ENCODE data around the gene BTBD9. TPM values are rescaled to one million over a fixed set of nuclear protein-coding genes. Genes with fewer than 3 reads are reported as not detected.
A peak's percentile ranks its signal among the peaks of the same experiment; 100 is the strongest.

Gene BTBD9
- total RNA-seq, 1 experiment from 2014 or later = 19.4 TPM

DNA sequence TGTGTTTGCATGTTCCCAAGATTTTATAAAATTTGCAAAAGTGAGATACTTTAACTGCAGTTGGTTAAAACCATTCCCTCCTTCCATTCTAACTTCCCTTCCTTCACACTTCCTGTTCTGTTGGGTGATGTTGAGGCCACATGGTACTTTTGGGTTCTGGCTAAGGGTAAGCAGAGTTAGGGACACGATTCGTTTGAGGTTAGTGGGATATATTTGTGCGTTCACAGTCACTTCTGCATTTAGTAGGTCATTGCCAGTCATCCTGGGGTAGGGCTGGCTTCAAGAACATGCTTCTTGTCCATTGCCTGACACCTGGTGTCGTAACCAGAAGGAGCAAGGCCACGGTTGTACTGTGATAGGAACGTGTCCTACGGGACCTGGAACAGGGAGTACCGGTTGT, 480.1 kb downstream of the BTBD9 start:
- CTCF ChIA-PET = no interaction called here
- BruUV-seq (replicated peaks) = no TSS peak
- Mint-ChIP-seq H3K27ac (ENCODE audit: unreplicated experiment) (peak overlapping the region; percentile 5), H3K9me3 (ENCODE audit: low read depth, unreplicated experiment) (no peaks in the 10 kb centered on the region), H3K4me3 (ENCODE audit: low read depth, unreplicated experiment) (no peak overlapping the region), H3K36me3 (ENCODE audit: insufficient read depth, unreplicated experiment) (peaks cover 54% of the 10 kb centered on the region), H3K27me3 (ENCODE audit: unreplicated experiment) (no peaks in the 10 kb centered on the region), H3K4me1 (ENCODE audit: low read depth, unreplicated experiment) (peaks cover 17% of the 10 kb centered on the region)
- no peak for DNase-seq
- no peak for TF ChIP-seq CTCF (IDR thresholded peaks at IDR 0.05; ENCODE audit: unreplicated experiment)
- intact Hi-C loops (cut with micrococcal nuclease; ENCODE audit: unreplicated experiment) = no loop called here

DNA sequence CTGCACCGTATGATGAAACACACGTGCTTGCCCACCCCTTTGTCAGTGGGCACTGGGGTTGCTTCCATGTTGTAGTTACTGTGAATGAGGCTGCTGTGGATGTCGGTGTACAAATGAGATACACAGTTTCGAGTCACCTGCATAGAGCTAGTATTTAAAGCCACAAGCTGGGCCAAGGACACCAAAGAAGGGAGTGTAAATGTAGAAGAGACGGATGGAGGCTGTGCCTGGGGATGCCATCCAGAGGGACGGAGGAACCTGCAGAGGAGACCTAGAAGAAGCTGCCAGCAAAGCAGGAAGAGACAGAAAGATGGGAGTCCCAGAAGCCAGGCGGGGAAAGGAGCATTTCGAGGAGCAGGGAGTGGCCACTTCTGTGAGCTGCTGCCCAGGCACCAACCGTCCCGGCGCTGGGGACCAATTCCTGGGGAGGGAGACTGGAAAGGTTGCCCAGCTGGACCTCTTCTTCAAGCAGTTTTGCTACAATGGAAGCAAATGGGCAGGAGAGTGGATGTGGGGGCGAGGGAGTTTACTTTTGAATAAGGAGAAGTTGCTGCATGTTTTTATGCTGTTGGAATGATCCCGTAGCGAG, 480.9 kb downstream of the BTBD9 start:
- peaks cover 50% of the 10 kb centered on the region for H3K36me3 Mint-ChIP-seq (ENCODE audit: insufficient read depth, unreplicated experiment)
- BruUV-seq (replicated peaks) = no TSS peak

GRCh38 chr6:38157905-38158304, 481.8 kb downstream of the BTBD9 start:
- peaks cover 8% of the 10 kb centered on the region for H3K4me1 Mint-ChIP-seq (ENCODE audit: low read depth, unreplicated experiment)
- no peak for TF ChIP-seq CTCF (IDR thresholded peaks at IDR 0.05; ENCODE audit: unreplicated experiment)
- no peak for DNase-seq
- CTCF ChIA-PET = no interaction called here
- intact Hi-C loops (cut with micrococcal nuclease; ENCODE audit: unreplicated experiment) = no loop called here
- BruUV-seq (replicated peaks) = no TSS peak
- no peaks in the 10 kb centered on the region for H3K9me3 Mint-ChIP-seq (ENCODE audit: low read depth, unreplicated experiment)
- H3K36me3 Mint-ChIP-seq (ENCODE audit: insufficient read depth, unreplicated experiment) = peaks cover 41% of the 10 kb centered on the region
- no peak overlapping the region for H3K4me3 Mint-ChIP-seq (ENCODE audit: low read depth, unreplicated experiment)
- H3K27me3 Mint-ChIP-seq (ENCODE audit: unreplicated experiment) = no peaks in the 10 kb centered on the region
- no peak overlapping the region for H3K27ac Mint-ChIP-seq (ENCODE audit: unreplicated experiment)

More for the DNA sequence above, 480.9 kb downstream of the BTBD9 start:
- Mint-ChIP-seq H3K27ac (ENCODE audit: unreplicated experiment) (peak overlapping the region; percentile 5), H3K4me3 (ENCODE audit: low read depth, unreplicated experiment) (no peak overlapping the region), H3K27me3 (ENCODE audit: unreplicated experiment) (no peaks in the 10 kb centered on the region), H3K9me3 (ENCODE audit: low read depth, unreplicated experiment) (no peaks in the 10 kb centered on the region), H3K4me1 (ENCODE audit: low read depth, unreplicated experiment) (peaks cover 11% of the 10 kb centered on the region)
- no peak for TF ChIP-seq CTCF (IDR thresholded peaks at IDR 0.05; ENCODE audit: unreplicated experiment)
- intact Hi-C loops (cut with micrococcal nuclease; ENCODE audit: unreplicated experiment) = no loop called here
- CTCF ChIA-PET = no interaction called here
- no peak for DNase-seq

DNA sequence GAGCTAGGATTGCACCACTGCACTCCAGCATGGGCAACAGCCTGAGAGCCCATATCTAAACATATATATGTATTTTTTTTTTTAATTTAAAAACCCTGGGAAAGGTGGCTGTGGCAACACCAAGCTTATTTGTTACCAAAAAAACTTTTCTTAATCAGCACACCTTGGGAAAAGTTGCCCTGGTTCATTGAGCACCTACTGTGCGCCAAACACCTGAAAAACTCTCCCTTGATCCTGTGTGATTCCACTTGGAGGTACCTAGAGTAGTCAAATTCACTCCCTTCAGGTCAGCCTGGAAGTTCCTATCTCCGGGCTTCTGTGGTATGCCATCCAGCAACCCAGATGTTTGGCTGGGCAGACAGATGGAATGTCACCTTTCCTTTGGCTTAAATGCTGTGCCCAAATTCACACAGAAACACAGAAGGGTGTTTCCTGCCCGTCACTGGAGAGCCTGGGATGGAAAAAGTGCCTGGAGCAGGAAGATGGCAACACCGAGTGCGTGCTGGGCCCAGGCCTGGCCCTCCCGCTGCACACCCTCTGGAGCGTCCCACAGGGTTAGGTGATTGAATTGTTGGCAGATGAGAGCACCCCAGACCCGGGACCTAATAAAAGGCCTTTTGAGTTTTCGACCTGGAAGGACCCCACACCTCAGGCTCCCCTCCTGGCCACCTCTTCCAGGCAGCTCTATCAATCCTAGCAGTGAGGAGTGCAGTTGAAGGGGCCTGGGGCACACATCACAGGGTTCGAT, 482.7 kb downstream of the BTBD9 start:
- no TSS peak for BruUV-seq (replicated peaks)
- Mint-ChIP-seq H3K27me3 (ENCODE audit: unreplicated experiment) (no peaks in the 10 kb centered on the region), H3K27ac (ENCODE audit: unreplicated experiment) (no peak overlapping the region), H3K9me3 (ENCODE audit: low read depth, unreplicated experiment) (no peaks in the 10 kb centered on the region), H3K36me3 (ENCODE audit: insufficient read depth, unreplicated experiment) (peaks cover 41% of the 10 kb centered on the region), H3K4me3 (ENCODE audit: low read depth, unreplicated experiment) (no peak overlapping the region), H3K4me1 (ENCODE audit: low read depth, unreplicated experiment) (peaks cover 8% of the 10 kb centered on the region)
- TF ChIP-seq CTCF (IDR thresholded peaks at IDR 0.05; ENCODE audit: unreplicated experiment) = no peak
- DNase-seq = no peak
- CTCF ChIA-PET = interaction anchor here (0.6 kb wide), 1 partner anchor 60 kb away, joined by 3 read pairs; no protein-coding TSS in a partner anchor
- intact Hi-C loops (cut with micrococcal nuclease; ENCODE audit: unreplicated experiment) = no loop called here

All from Calu3 (cell line).